Right renal pelvis (tissue), 4 donors: Measurements from ENCODE around the gene NCKAP1. TPM values are rescaled to one million over a fixed set of nuclear protein-coding genes. Genes with fewer than 3 reads are reported as not detected.
"Not testable (repeated sequence)": the region's sequence is repeated elsewhere in the genome, so short reads cannot be mapped to it uniquely, and the experiment has no call there.

Experiments used
- DNase-seq, 4 donors: peaks; one replicate each; pipeline ENCODE4 v3.0.0-alpha.2; 2013; ENCODE audit warnings: low read depth in 4 of 4, low spot score in 3 of 4, missing footprints in 1 of 4
- polyA plus RNA-seq, 4 donors: library from polyadenylated mRNA; unstranded; fragments of 120-200 nt; gene quantifications; one replicate each; pipeline ENCODE4 v1.2.1, GENCODE V29; 2013; ENCODE audit not compliant: insufficient read length in 4 of 4

NCKAP1 gene
- polyA plus RNA-seq, 4 donors = 113 to 148 (median 142) TPM

GRCh38 chr2:183037074-183037552 lies 1.1 kb downstream of the NCKAP1 start:
- peak in 3 of 4 donors; percentile 18 to 54 (median 23) for DNase-seq

DNA sequence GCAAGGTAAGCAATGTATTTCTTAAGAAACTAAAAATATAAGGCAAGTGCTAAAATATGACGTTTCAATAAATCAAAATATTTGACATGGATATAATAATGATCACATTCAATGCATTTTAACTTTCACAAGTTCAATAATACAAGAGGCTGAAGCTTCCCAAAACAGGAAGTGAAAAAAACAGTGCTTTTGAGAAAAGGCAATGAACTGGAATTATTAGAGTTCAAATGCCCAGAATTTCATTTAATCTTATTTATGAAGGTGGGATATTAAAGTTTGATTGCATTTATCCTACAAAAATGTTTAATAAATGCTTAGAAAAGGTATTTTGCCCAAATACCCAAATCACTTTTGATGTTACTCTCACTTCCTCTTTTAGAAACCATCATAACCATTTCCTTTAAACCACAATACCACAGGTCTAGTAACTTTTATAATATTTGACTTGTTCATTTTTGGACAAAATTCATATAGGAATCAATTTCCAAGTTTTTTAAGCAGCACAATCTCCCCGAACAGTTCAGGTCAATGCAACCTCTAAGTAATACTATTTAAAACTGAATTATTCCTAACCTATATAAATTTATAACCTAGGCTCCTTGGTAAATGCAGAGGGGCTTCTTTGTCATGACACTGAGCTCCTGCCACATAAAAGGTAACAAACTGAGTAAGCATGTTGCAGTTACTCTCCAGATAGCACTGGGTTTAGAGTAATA lies 2.1 kb downstream of the NCKAP1 start:
- no peak for DNase-seq

GRCh38 chr2:183035298-183035953 lies 2.8 kb downstream of the NCKAP1 start:
- no peak for DNase-seq

GRCh38 chr2:183034806-183035205 lies 3.5 kb downstream of the NCKAP1 start:
- DNase-seq = no peak

DNA sequence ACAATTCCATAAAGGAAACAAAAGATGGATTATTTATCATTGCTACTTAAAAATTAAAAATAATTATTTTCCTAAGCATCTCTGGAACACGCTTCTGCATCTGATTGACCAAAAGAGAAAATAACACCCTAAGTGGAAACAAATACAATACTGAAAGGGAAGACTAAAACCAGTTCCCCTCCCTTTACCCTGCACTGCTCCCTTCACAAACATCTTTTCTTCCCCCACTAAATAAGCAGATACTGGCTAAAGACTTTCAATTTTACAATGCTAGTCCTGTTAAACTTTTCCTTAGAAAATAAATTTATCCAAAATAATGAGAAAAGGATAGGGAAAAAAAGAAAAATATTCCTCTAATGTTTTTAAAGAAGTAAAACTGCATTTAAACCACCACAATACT lies 4.3 kb downstream of the NCKAP1 start:
- DNase-seq = no peak

DNA sequence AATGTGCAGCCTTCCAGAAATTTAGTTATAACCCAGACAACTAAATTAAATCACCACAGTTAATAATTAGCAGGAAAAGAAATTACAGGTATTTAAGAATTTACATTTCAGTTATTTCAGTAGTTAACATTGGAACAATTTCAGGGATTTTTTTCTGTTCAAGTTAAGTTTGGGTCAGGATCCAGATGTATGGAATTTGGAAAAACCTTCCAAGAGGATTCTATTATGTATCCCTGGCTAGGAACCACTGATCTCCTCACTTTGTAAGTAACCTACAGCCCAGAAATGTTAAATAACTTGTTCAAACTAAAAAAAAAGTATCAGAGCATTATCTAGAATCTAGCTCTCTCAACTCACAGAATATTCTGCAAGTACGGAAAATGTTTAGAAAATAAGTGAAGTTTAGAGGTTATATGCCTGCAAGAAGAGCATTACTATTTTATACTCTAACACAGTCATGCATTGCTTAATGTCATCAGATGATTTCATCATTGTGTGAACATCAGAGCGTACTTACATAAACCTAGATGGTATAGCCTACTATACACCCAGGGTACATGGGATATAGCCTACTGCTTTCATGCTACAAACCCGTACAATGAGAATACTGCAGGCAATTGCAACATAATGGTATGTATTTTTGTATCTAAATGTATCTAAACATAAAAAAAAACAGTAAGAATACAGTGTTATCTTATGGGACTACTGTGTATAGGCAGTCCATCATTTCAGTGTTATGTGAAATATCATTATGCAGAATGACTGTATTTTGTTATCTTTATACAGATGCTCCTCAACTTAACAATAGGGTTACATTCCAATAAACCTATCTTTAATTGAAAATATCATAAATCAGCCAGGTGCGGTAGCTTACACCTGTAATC lies 6.1 kb downstream of the NCKAP1 start:
- no peak for DNase-seq

DNA sequence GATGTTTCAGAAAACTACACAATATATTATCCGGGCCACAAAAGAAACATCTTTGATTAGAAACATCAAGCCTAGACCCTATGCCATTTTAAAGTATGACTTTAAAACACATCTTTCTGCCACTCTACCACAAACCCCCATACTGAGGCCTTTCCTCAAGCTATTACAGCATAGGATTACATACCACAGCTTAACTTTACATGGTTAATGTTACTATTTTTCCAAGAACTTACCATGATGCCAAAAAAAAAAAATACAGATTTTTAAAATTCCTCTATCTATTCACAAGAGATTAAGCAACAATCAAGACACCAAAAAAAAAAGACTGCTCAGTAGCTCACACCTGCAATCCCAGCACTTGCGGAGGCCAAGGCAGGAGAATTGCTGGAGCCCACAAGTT lies 9.0 kb downstream of the NCKAP1 start:
- DNase-seq = no peak

DNA sequence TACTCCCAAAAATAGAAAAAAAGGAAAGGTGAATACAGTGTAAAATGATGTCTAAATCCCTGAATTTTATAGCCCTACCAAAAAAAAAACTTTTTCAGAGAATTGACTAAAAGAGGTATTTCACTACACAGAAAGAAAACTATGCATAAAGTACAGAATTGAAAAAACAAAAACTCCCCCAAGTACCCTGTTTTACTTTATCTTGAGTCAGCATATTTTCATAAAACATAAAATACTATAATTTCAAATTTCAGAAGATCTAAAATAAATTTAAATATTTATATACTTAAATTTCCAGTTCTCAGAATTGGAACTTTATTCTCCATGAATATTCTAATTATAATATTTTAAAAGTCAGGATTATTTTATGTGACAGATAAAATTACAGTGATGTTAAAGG lies 10.1 kb downstream of the NCKAP1 start:
- DNase-seq = no peak

- no peak for DNase-seq
Measured at GRCh38 chr2:183027443-183027842, 10.8 kb downstream of the NCKAP1 start.

DNA sequence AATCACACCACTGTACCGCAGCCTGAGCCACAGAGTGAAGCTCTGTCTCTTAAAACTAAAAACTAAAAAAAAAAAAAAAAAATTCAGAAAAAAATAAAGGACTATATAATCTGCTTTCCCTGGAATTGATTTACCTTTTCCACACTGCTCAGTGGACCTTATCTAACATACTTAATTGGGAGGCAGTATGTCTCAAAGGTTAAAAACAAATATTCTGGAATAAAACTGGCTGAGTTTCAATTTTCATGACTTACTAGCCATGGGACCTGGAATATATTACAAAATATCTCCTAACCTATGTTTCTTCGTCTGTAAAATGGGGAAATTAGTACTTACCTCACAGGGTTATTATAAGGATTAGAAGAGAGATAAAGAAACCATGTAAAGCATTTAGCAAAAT lies 11.8 kb downstream of the NCKAP1 start:
- DNase-seq = no peak

- DNase-seq = no peak
Measured at GRCh38 chr2:183025993-183026392, 12.3 kb downstream of the NCKAP1 start.

DNA sequence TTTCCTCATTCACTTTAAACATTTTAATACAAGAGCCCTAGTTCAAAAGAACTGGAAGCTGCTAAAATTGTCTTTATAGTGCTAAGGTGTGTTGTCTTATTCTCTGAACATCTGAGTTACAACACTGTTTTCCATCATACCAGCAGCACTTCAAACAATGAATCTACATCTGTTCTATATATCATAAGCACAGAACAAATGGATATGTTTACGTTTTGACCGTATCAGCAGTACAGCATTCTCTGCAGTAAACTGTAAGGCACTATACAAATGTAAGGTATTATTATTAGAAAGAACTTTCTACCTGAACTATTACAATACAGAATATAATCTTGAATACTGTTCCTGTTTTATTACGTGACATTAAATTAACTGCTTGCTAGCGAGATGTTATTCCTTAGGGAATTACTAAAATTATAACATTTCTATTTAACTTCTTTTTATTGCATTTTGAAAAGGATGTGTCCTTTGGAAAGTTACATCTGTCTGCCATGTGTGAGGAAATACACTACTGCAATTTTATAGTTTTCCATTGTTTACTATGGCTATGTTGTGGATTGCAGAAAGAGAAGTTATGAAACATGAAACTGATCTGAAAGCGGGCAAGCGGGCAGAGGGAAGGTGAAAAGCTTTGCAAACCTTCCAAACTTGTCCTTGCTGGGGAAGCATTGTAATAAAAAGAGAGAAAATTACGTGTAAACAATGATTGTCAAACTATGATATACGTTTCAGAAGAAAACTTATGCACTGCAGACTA lies 13.7 kb downstream of the NCKAP1 start:
- no peak for DNase-seq

- DNase-seq = no peak
Measured at GRCh38 chr2:183022711-183023110, 15.5 kb downstream of the NCKAP1 start.

DNA sequence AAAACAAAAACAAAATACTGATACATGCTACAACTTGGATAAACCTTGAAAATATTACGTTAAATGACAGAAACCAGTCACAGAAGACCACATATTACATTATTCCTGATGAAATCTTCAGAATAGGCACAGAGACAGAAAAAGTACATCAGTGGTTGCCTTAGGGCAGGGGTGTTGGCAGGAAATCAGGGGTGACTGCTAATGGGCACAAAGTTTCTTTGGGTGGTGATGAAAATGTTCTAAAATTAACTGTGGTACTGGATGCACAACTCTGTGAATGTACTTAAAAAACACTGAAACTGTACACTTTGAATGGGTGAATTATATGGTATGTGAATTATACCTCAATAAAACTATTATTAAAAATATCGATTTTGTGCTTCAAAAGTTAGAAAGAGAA lies 16.6 kb downstream of the NCKAP1 start:
- no peak for DNase-seq

DNA sequence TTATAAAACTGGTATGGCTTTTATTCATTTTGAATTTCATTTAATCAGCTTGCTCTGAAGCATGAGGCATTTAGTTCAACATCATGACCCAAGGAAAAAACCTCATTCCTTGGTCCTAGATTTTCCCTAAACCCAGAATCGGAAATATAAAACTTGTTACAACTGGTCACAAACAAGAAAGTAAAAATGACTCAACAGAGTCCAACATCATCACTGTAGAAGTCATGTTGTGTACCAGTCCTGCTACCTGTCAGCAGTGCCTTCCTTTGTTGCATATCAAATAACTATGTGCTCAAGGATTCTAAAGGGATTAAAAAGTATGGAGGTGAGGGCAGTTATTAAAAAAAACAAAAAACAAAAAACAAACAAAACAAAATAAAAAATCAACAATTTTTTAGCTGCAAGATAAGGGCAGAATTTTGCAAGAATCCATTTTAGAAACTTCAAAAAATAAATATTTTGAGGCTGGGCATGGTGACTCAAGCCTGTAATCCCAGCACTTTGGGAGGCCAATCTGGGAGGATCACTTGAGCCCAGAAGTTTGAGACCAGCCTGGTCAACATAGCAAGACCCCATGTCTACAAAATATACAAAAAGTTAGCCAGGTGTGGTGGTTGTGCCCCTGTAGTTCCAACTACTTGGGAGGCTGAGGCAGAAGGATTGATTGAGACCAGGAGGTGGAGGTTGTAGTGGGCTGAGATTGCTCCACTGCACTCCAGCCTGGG lies 18.4 kb downstream of the NCKAP1 start:
- no peak for DNase-seq

DNA sequence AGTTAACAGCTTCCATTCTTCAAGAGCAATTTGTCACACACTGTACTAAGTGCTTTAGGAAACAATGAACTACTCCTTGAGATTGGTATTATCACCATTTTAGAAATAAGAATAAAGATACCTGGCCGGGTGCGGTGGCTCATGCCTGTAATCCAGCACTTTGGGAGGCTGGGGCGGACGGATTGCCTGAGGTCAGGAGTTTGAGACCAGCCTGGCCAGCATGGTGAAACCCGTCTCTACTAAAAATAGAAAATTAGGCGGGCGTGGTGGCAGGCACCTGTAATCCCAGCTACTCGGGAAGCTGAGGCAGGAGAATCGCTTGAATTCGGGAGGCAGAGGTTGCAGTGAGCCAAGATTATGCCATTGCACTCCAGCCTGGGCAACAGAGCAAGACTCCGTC lies 20.4 kb downstream of the NCKAP1 start:
- not testable (repeated sequence) for DNase-seq

- DNase-seq = no peak
Measured at GRCh38 chr2:183014005-183014404, 24.3 kb downstream of the NCKAP1 start.

GRCh38 chr2:183011743-183012142 lies 26.5 kb downstream of the NCKAP1 start:
- DNase-seq = no peak

GRCh38 chr2:183010112-183010511 lies 28.1 kb downstream of the NCKAP1 start:
- DNase-seq = peak in 2 of 4 donors; percentile 22 to 28
